Measurements from ENCODE around the gene DIAPH3.

Gene DIAPH3

DNA sequence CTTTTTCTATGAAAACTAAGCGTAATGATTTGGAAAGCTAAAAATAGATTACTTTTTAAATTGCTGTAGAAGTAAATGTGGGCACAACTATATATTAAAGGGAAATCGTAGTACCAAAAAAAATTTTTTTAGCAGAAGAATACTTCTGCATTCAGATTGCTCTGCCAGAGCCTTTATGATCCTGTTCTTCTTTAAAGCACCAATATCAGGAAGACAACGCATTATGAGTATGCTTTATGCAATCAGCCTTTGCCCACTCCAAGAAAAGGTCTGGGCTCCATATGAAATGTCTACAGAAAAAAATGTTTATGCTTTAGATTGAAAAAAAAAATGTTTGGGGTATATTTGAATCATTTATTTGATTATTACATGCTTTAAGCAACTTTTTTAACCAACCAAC, 137.4 kb downstream of the DIAPH3 start:
- no peak for DNase-seq (ENCODE audit: low read depth)

DNA sequence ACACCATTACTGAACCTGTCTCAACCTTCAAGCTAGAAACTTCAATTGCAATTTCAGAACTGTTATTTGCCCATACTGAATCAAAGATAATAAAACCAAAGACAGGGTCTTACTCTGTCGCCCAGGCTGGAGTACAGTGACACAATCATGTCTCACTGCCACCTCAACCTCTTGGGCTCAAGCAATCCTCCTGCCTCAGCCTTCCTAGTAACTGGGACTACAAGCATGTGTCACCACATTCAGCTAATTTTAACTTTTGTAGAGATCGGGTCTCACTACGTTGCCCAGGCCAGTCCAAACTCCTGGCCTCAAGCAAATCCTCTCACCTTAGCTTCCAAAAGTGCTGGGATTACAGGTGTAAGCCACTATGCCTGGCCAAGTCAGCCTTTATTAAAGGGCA, 143.4 kb downstream of the DIAPH3 start:
- no peak for DNase-seq (ENCODE audit: low read depth)

DNA sequence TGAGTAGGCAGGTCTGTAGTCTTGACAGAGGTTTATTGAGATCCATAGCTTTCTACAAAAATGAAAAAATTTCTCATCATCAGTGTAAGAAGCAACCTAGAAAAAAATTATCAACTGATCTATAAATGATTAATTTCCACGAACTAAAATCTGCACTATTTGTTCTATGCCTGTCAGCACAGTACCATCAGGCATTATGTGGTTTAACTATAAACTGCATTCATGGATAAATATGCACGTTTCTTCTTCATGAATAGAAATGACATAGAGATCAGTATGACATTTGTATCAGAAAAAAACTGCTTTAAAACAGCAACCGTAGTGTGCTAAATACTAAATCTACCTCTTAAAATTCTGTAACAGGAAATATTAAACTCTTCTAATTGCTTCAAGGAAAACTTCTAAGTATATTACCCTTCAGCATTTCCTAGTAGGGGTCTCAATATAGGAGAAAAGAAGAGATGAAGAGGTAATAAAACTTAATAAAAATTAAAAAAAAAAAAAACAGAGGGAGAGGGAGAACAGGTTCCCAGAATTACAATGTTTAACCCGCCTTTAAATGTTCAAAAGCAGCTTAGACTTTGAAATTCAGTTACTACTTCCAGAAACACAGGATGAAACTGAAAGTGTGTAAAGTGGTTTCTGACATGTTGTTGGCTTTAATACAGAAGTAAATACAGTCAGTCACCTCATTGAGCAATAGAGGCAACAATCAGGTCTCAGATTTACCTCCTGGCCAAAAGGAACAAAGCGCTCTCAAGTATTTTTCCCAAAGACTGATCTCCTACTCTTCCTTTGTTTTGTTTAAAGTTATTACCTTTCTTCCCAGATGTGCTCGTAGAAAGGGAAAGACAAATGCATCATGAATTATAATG, 144.4 kb downstream of the DIAPH3 start:
- peak; percentile 71 for DNase-seq (ENCODE audit: low read depth)

DNA sequence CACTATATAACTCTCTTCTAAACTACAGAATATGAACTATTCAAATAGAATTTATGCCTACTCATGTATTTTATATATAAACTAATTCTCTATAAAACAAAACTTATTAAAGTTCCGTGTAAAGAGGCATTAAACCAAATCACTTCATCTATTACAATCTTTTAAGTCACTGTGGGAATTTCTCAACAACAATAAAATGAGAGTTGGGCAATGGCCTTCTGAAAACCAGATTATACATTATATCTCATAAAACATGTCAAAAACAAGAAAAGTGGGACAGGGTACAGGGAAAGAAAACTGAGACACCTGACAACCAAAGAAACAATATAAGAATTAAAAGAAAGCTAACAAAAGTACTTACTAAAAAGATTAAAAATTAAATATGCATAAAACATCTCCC, 145.2 kb downstream of the DIAPH3 start:
- peak; percentile 62 for DNase-seq (ENCODE audit: low read depth)

DNA sequence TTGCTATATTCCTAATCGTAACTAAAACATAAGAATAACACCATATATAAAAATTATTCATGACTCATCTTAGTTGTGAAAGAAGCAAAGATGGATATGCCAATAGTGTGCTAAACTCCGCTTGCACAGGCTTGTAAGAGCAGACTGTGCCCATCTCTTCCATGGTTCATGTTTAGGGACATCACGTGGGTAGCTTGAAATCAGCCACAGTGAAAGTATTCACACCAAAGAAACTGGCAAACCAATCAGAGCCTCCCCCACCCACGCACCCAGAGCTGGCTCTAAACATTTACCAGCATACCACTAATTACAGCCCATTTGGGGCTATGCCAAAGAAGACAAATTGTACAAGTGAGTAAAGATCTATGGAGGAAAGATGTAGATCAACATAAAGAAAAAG, 147.5 kb downstream of the DIAPH3 start:
- DNase-seq (ENCODE audit: low read depth) = no peak

DNA sequence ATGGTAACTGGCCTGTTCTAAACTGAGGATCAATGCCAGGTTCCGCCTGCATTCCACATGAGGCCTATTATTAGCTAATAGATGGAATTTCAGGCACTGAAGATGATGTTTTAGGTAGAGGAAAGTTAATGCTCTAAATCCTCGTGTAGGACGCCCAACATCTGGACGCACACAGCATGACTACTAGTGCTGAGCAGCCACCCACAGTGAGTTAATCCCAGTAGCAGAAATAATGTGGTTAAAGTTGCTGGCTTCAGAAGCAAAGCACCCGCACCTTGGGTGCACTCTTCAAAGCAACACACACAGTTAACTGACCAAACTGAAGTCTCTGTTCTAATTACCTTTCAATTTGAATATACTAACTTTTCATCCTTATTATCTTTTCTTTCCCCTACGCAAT, 150.6 kb downstream of the DIAPH3 start:
- DNase-seq (ENCODE audit: low read depth) = no peak

DNA sequence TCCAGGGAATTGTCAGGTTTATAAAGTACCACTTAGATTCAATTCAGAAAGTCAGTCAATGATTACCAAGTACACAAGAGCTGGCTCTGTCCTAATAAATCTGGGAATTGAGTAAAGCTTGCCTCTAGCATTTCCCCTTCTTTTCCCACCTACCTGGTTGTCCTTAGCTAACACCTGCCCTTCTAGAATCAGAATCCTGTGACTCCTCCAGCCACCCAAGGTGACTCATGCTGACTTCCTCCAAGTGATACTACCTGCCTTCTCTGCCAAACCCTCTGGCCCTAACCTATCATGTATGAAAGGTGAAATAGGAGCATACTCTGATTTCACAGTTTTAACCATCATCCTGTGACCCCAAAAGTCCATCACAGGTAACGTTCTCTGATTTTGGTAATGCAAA, 151.2 kb downstream of the DIAPH3 start:
- no peak for DNase-seq (ENCODE audit: low read depth)

DNA sequence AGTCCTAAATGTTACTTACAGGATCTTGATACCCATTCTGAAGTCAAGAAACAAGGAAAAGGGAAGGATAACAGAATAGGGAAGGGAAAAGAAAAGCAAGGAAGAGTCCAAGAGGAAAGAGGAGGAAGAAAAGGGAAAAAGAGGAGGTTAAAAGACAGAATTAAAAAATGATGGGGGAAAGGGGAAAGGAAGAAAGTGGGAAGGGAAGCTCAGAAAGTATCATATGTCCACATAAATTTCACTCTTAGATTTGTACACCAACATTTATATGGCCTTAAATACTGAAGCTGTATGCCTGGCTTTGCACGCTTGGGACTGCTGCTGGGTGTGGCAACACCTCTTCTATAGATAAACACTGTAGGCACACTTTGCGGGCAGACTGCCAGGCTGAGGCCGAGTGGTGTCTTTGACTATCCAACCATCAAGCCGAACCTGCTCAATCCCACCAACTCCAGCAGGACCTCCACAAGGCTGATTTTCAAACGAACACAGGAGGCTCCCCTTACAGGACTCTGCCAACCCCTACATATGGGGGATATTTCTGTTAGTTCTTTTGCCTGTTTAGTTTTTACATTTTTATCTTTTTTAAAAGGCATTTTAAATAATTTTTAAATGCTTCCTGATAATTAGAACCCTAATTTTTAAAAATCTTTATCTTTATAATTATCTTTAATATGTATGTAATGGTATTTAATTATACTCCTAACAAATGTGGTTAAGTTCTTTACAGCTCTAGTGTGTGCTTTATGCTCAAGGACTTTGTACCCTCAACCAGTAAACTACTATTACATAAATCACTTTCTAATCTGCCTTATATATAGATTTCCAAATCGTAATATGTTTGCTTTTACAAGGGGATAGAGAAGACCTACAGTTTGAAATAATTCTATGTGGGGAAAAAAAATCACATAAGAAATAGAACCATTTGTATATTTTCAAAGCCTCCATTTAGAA, 154.2 kb downstream of the DIAPH3 start:
- DNase-seq (ENCODE audit: low read depth) = no peak

DNA sequence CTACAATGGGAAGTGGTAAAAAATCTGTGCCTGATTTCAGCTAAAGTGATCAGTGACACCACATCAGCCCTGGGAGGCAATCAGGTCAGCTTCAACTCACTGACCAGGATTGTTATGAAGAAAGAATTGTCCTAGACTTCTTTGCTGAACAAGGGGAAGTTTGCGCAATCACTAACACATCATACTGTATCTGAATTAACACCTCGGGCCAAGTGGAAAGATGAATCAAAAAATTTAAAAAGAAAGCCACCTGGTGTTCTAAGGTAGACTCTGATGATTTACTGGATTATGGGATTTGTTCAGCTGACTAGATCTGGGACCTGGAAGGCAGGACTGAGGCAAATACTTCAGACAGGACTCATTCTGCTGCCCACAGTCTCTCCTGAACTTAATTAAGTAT, 161.8 kb downstream of the DIAPH3 start:
- DNase-seq (ENCODE audit: low read depth) = peak; percentile 40

DNA sequence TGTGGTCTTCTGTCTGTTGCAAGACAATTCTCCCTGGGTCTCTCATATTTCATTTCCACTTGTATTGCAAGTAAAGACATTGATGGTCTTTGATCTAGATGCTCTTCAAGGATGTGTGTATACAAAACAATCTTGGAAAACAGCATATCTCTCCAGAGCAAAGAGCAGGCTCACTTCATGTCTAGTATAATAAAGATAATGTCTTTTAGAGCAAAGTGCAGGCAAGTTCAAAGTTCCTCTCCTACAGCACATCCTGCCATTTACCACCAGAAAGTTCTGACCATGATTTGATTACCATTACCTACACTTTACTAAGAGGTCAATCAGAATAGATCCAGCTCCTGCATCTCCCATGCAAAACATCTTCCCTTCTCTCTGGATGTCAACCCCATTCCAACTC, 162.8 kb downstream of the DIAPH3 start:
- no peak for DNase-seq (ENCODE audit: low read depth)

DNA sequence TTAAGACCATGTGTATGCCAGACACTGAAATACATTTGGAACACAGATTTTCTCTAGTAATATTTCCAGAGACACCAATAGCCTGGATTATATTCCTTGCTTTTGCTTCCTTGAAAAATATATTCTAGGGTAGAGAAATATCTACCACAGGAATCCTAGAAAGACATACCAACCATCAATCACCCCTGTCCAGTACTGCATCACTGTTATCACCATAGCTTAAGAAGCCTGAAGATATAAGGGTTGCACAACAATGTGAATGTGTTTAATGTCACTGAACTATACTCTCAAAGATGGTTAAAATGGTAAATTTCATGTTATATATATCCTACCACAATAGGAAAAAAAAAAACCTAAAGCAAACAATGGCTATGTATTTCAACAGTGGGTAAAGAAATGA, 163.6 kb downstream of the DIAPH3 start:
- peak; percentile 97 for DNase-seq (ENCODE audit: low read depth)

DNA sequence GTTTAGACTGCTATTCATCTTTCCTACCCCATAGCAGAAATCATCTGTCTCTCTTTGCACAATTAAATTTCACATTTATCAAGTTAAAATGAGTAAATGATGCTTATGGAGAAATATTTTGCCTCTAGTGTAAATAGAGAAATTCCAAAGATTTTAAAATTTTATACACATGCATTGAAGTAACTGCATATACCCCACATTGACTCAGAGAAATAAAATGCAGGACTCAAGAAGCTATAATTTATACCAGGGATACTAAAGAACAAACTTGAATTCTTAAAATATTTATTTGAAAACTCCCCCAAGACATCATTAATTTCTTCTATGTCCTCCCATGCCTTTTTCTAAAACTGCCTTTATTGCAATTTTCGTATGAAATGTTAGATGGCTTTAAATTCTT, 165.8 kb downstream of the DIAPH3 start:
- peak; percentile 49 for DNase-seq (ENCODE audit: low read depth)

DNA sequence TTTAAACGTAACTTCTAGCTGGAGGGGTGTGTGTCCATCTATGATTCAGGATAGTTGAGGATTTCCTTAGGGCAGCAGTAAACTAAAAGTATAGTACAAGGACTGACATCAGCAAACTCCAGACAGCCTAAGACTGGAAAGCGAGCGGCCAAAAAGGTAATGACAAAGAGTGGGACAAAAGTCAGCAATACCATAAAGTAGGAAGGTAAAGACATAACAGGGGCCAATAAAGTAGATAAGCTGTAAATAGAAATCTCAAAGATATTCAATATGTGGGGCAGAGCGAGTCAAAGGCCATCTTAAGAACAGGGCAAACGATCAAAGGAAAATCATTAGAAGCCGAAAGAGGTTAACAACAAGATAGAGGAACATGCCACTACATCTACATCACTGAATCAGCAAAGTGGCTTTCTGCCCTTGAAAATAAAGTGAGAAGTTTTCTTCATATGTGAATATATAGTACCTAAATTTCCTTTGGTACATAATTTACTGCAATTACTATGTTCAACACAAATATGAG, 167.2 kb downstream of the DIAPH3 start:
- DNase-seq (ENCODE audit: low read depth) = no peak

DNA sequence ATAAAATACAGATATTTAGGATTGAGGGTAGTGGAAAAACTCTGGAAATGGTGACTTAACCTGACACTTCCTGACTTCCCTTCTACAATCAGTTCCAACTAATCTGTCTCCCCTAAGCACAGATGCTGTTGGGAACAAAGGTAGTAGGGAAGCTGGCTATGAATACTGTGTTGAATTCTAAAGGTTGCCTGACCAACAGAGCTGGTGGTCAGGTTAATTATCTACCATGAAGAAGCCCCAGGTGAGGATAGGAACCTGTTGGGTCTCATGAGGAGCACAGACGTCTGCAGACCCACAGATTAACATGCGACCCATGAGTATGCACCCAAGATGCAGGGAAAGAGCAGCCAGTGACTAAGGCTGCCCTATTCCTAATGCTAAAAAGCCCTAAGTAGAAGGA, 172.3 kb downstream of the DIAPH3 start:
- no peak for DNase-seq (ENCODE audit: low read depth)

DNA sequence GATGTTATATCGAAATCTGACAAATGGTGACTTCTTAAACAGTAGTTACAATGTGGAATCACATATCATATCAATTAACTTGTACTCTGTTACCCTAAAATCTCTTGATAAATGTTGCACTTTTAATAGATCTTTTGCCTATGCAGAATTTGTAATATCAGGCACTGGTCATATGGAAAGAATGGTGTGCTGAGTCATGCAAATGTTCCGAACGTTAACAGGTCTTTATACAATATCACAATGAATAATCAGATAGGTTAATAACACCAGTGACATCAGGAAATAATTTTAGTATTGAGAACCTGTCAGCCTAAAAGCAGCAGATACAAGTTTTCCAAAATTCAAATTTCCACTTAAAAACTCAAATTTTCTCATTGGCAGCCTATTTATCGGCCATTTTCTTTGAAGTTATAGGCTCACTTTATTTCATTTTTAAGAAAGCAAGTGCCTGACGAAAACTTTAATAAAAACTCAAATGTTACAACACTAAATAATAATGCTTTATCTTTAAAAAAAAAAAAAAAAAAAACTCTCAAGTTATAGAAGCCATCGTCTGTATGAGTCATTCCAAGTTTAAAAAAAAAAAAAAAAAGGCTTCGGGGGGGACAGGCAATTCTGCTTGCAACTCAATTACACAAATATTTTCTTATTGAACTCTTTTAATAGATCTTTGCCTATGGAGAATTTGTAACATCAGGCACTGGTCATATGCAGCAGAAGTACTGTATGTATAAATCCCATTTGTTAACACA, 180.9 kb downstream of the DIAPH3 start:
- no peak for DNase-seq (ENCODE audit: low read depth)

DNA sequence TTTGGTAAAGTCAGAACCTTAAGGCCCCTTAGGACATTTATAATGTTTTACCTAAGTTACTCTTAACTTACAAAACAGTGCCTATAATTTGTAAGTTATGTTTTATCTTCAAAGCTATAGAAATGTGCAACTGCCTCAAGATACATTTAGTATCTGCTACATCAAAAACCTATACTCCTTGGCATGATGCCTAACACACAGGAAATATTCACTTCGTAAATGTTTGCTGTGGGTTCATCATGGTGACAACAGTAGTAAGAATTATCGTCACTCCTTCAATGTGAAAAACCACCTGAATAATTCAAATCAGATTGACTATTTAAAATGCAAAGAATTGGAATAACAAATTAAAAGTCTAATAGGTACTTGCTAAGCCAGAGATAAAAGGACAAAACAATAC, 184.1 kb downstream of the DIAPH3 start:
- no peak for DNase-seq (ENCODE audit: low read depth)

DNA sequence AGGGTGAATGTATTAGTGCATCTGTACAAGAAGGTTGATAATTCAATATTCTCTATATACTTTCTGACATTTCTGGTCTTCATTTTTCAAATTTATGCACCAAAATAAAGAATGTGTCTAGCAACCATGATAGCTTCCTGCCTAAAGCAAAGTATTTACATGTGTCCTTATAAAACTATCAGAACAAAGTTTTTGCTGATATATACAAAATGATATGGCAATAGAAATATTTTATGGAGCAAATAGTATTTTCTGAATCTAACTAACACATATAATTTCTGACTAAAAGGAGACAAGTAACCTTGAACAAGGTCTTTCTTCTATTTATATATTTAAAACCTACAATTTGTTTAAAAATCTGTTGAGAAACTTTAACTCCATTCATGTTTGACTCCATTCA, 184.9 kb downstream of the DIAPH3 start:
- DNase-seq (ENCODE audit: low read depth) = no peak

DNA sequence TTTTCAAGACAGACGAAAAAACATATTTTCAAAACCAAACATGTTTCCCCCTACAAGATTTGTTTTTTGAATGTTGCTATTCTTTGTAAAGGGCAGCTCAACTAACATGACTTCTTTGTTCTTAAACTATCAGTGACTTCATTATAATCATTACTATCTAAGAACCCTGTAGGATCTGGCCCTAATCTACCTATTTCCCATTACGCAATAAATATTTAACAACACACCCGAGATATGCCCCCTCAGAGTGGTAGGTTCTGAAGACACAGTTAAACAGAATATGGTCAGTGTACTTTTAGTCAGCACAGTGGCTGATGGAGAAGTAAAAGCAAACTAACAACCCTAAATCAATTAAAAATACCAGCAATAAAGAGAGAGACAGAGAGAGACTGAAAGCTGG, 186.9 kb downstream of the DIAPH3 start:
- DNase-seq (ENCODE audit: low read depth) = no peak

DNA sequence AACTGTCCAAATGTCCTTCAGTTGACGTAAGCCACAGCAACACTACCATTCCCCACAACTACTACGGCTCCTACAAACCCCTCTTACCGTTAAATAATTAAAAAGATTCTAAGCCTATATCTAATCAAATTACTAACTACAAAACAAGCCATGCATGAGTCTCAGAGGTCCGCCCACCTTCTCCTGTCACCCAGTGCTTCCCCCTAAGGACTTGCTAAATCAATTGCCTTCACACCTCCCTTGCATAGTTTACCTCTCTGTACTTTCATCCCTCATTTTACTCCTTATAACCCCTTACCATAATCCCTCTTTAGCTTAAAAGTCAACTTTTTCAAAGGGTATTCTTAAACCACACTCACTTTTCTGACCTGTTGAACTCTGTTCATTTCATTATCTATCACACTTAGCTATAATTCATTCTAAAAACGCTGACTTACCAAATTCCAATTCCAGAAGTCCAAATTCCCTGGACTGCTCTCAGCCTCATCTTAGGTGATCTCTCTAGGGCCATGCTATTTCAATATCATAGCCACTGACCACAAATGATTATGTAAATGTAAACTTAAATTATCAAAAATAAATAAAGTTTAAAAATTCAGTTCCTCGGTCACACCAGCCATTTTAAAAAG, 187.8 kb downstream of the DIAPH3 start:
- no peak for DNase-seq (ENCODE audit: low read depth)

DNA sequence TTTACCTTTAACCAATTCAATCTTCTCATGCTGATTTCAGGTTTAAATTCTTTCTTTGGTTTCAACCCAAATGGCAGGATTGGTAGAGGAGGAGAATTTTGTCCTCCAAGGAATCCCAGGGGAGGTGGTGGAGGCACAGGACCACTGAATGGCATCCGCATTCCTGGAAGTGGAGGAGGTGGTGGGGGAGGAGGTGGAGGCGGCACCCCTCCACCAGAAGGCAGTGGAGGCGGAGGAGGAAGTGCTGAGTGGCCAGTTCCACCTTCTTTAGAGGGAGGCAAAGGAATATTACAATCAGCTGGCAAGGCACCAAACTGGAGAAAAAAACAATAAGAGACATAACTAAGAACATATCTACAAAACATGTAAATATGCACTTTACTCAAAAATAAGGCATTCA, 192.9 kb downstream of the DIAPH3 start:
- no peak for DNase-seq (ENCODE audit: low read depth)

DNA sequence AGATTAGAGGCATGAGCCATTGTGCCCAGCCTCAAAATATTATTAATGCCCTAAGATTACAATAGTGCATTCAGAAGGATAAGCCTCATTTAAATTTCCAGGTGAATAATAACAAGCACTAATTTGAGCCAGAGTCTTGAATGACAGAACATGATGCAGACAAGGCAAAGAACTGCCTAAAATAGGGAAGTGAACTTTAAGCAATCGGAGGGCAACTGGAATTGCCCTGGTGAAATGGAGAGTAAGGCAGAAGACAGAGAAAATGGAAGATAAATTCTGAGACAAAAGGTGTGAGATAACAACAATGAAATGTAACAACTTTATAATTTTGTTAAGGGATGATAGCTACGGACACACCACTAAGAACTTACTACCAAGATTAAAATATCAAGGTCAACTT, 199.9 kb downstream of the DIAPH3 start:
- no peak for DNase-seq (ENCODE audit: low read depth)

DNA sequence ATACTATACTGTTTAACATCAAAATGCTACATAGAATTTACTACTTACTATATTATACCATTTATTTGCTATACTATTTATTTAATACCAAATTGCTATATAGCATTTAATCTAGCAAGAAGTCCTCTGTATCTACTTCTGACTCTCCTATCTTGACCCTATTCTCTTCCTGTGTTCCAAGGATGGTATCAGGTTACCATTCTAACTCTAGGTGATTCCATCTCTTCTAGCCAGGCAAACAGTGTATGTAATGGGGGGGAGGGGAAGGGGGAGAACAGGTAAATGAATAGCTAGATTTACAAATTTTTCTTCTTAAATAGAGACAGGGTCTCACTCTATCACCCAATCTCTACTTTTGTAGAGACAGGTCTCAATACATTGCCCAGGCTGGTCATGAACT, 200.3 kb downstream of the DIAPH3 start:
- DNase-seq (ENCODE audit: low read depth) = no peak

Measured in amniotic epithelial cell (primary cell).